Measurements from ENCODE around the gene EMC6. TPM values are rescaled to one million over a fixed set of nuclear protein-coding genes. Genes with fewer than 3 reads are reported as not detected.

The EMC6 gene
- total RNA-seq, 1 donor from 2014 or later = 37.6 TPM

DNA sequence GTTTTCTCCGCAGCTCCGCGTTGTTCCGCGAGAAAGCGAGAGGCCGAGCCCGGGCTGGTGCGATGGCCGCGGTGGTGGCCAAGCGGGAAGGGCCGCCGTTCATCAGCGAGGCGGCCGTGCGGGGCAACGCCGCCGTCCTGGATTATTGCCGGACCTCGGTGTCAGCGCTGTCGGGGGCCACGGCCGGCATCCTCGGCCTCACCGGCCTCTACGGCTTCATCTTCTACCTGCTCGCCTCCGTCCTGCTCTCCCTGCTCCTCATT lies 404 bp downstream of the EMC6 start:
- TF ChIP-seq, protein P1, sequence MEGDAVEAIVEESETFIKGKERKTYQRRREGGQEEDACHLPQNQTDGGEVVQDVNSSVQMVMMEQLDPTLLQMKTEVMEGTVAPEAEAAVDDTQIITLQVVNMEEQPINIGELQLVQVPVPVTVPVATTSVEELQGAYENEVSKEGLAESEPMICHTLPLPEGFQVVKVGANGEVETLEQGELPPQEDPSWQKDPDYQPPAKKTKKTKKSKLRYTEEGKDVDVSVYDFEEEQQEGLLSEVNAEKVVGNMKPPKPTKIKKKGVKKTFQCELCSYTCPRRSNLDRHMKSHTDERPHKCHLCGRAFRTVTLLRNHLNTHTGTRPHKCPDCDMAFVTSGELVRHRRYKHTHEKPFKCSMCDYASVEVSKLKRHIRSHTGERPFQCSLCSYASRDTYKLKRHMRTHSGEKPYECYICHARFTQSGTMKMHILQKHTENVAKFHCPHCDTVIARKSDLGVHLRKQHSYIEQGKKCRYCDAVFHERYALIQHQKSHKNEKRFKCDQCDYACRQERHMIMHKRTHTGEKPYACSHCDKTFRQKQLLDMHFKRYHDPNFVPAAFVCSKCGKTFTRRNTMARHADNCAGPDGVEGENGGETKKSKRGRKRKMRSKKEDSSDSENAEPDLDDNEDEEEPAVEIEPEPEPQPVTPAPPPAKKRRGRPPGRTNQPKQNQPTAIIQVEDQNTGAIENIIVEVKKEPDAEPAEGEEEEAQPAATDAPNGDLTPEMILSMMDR (IDR thresholded peaks at IDR 0.05) = no peak
- peaks cover 37% of the 10 kb centered on the region for H3K4me1 Mint-ChIP-seq (ENCODE audit: low read depth)
- H3K27ac Mint-ChIP-seq (ENCODE audit: unreplicated experiment) = peak overlapping the region; percentile 74
- no peaks in the 10 kb centered on the region for H3K27me3 Mint-ChIP-seq (ENCODE audit: low read depth)
- peaks cover 2% of the 10 kb centered on the region for H3K36me3 Mint-ChIP-seq (ENCODE audit: low read depth)
- peak overlapping the region; percentile 91 for H3K4me3 Mint-ChIP-seq (ENCODE audit: unreplicated experiment)
- H3K9me3 Mint-ChIP-seq (ENCODE audit: low read depth) = no peaks in the 10 kb centered on the region
- no peak for DNase-seq (ENCODE audit: low spot score)

DNA sequence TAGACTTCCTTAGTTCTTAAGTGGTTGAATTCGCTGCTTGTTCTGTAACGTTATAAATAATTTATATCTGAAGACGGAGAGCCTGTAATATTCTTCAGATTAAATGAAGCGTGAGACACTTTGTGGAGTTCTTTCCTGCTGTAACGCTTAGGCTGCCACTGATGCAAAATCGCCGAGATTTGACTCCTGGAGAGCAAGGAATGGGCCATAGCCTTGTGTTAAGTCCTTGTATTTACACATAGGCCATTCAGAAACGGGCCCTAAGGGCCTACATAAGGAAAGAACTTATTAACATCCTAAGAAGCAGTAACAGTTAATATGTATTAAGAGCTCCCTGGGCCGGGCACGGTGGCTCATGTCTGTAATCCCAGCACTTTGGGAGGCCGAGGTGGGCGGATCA lies 936 bp downstream of the EMC6 start:
- peaks cover 37% of the 10 kb centered on the region for H3K4me1 Mint-ChIP-seq (ENCODE audit: low read depth)
- H3K27me3 Mint-ChIP-seq (ENCODE audit: low read depth) = no peaks in the 10 kb centered on the region
- no peak for DNase-seq (ENCODE audit: low spot score)
- TF ChIP-seq, protein P1 (IDR thresholded peaks at IDR 0.05) = no peak
- peaks cover 2% of the 10 kb centered on the region for H3K36me3 Mint-ChIP-seq (ENCODE audit: low read depth)
- H3K4me3 Mint-ChIP-seq (ENCODE audit: unreplicated experiment) = peak overlapping the region; percentile 91
- no peaks in the 10 kb centered on the region for H3K9me3 Mint-ChIP-seq (ENCODE audit: low read depth)
- peak overlapping the region; percentile 74 for H3K27ac Mint-ChIP-seq (ENCODE audit: unreplicated experiment)

DNA sequence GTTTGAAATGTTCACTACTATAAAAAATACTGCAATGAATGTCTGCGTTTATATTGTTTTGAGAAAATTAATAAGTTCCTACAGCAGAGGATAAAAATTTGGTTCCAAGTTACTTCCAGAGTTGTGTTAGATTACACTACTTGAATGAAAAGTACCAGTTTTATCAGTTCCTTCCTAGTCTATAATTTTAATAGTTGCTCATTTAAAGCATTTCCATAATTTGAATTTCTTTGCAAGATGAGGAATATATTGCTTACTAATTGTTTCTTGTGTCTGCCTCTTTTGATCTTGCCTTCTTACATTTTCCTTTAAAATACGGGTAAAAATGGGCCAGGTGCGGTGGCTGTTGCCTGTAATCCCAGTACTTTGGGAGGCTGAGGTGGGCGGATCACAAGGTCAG lies 4.0 kb downstream of the EMC6 start:
- Mint-ChIP-seq H3K4me1 (ENCODE audit: low read depth) (peaks cover 10% of the 10 kb centered on the region), H3K27ac (ENCODE audit: unreplicated experiment) (no peak overlapping the region), H3K27me3 (ENCODE audit: low read depth) (no peaks in the 10 kb centered on the region), H3K4me3 (ENCODE audit: unreplicated experiment) (no peak overlapping the region), H3K9me3 (ENCODE audit: low read depth) (no peaks in the 10 kb centered on the region), H3K36me3 (ENCODE audit: low read depth) (no peaks in the 10 kb centered on the region)
- no peak for DNase-seq (ENCODE audit: low spot score)
- TF ChIP-seq, protein P1 (IDR thresholded peaks at IDR 0.05) = no peak

DNA sequence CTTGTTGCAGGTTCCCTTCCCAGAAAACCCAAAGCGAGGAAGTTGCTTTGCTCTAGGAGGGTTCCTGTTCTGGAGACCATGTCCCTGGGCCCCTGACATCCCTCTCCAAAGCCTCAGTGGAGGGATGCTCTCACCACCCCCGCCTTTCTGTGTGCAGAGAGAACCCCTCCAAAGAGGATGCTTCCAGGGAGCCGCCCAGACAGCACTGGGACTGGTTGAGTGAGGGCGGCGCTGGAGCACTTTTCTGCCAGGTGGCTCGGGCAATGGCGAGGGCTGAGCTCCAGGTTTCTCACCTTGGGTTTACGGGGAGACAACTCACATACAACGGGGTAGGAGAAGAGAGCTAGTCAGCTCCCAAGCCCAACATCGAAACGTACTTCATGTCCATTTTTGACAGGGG lies 7.3 kb downstream of the EMC6 start:
- Mint-ChIP-seq H3K27me3 (ENCODE audit: low read depth) (no peaks in the 10 kb centered on the region), H3K9me3 (ENCODE audit: low read depth) (no peaks in the 10 kb centered on the region), H3K4me1 (ENCODE audit: low read depth) (no peaks in the 10 kb centered on the region), H3K36me3 (ENCODE audit: low read depth) (no peaks in the 10 kb centered on the region), H3K4me3 (ENCODE audit: unreplicated experiment) (no peak overlapping the region), H3K27ac (ENCODE audit: unreplicated experiment) (no peak overlapping the region)
- DNase-seq (ENCODE audit: low spot score) = no peak
- TF ChIP-seq, protein P1 (IDR thresholded peaks at IDR 0.05) = no peak

DNA sequence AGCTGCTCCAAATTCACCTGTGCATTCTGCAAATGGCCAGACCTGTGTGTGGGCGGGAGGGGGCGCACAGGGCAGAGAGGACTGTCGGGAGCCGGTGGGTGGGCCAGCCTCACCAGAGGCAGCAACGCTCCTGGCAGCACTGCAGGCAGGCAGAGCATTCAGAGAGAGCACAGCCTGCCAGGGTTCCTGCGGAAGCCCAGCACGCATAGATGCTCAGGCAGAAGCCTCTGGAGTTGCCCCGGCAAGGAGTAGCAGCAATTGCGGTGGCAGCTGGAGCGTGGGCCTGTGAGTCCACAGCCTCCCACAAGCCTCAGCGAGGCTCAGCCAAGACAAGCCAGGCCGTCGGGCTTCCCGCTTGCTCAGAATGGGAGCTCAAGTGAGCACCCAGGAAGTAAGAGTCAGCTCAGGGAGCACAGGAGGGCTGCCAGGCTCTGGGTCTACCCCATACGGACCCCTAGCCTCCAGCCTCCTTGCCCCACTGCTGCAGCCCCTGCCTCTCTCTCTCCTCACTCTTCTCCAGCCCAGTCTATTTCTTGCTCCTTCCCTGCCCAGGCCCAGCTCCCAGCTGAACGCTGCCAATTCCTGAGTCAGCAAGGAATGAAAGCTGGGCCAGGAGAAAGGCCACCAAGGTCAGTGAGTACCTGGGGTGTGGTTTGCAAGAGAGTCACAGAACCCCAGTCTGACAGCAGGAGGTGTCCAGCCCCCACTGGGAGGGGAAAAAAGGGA lies 9.6 kb downstream of the EMC6 start:
- TF ChIP-seq, protein P1 (IDR thresholded peaks at IDR 0.05) = no peak

More for the DNA sequence above, 9.6 kb downstream of the EMC6 start:
- H3K4me1 Mint-ChIP-seq (ENCODE audit: low read depth) = no peaks in the 10 kb centered on the region
- H3K4me3 Mint-ChIP-seq (ENCODE audit: unreplicated experiment) = no peak overlapping the region
- DNase-seq (ENCODE audit: low spot score) = no peak
- peaks cover 11% of the 10 kb centered on the region for H3K27me3 Mint-ChIP-seq (ENCODE audit: low read depth)
- H3K9me3 Mint-ChIP-seq (ENCODE audit: low read depth) = no peaks in the 10 kb centered on the region
- no peak overlapping the region for H3K27ac Mint-ChIP-seq (ENCODE audit: unreplicated experiment)
- H3K36me3 Mint-ChIP-seq (ENCODE audit: low read depth) = no peaks in the 10 kb centered on the region

Data from chondrocyte (in vitro differentiated cells).